Epithelial cell of esophagus (primary cell): ENCODE data around the gene ATP10A.

Experiments
- DNase-seq: peaks from one replicate; pipeline ENCODE4 v3.0.0; 2010; ENCODE audit warnings: low read depth
- H3K4me3 ChIP-seq: 2 replicates; pipeline ENCODE4 v1.5.1; 2011; ENCODE audit warnings: mild to moderate bottlenecking, low read length, control low read depth
- CTCF ChIP-seq: IDR thresholded peaks from 2 replicates; pipeline ENCODE4 v1.5.1; 2011; ENCODE audit warnings: low read depth, mild to moderate bottlenecking, low read length, control low read depth, inconsistent platforms; ENCODE audit not compliant: insufficient read depth; ENCODE audit errors: missing control alignments

Gene ATP10A

GRCh38 chr15:25866251-25866650 lies 3.1 kb upstream of the ATP10A start:
- DNase-seq = no peak
- H3K4me3 ChIP-seq = no peak overlapping the region
- no peak for TF ChIP-seq CTCF

- H3K4me3 ChIP-seq = no peak overlapping the region
- TF ChIP-seq CTCF = no peak
- DNase-seq = peak; percentile 27
Measured at GRCh38 chr15:25864966-25865365, 1.8 kb upstream of the ATP10A start.

- DNase-seq = no peak
- H3K4me3 ChIP-seq = no peak overlapping the region
- TF ChIP-seq CTCF = no peak
Measured at GRCh38 chr15:25863968-25864580, 947 bp upstream of the ATP10A start.

GRCh38 chr15:25862472-25863110 lies 536 bp downstream of the ATP10A start:
- DNase-seq = peak; percentile 69
- peak overlapping the region; percentile 33 for H3K4me3 ChIP-seq
- no peak for TF ChIP-seq CTCF

GRCh38 chr15:25862071-25862471 lies 1.1 kb downstream of the ATP10A start:
- H3K4me3 ChIP-seq = peak overlapping the region; percentile 33
- DNase-seq = no peak

GRCh38 chr15:25860885-25861866 lies 2.0 kb downstream of the ATP10A start:
- no peak overlapping the region for H3K4me3 ChIP-seq
- TF ChIP-seq CTCF = no peak
- no peak for DNase-seq

More at GRCh38 chr15:25862071-25862471, 1.1 kb downstream of the ATP10A start:
- no peak for TF ChIP-seq CTCF
